Astrocyte (in vitro differentiated cells and primary cell): ENCODE data around the gene PLA2G2F.

ENCODE experiments used
- EZH2 ChIP-seq: IDR thresholded peaks from 2 replicates; pipeline ENCODE4 v1.6.1; 2012; ENCODE audit warnings: mild to moderate bottlenecking, low read length, inconsistent platforms; ENCODE audit not compliant: insufficient read depth
- TF ChIP-seq, protein P1 (sequence below): IDR thresholded peaks from 2 replicates; pipeline ENCODE4 v1.5.1; 2011; ENCODE audit warnings: low read depth, mild to moderate bottlenecking, inconsistent platforms, low read length, moderate library complexity; ENCODE audit not compliant: insufficient read depth

DNA sequence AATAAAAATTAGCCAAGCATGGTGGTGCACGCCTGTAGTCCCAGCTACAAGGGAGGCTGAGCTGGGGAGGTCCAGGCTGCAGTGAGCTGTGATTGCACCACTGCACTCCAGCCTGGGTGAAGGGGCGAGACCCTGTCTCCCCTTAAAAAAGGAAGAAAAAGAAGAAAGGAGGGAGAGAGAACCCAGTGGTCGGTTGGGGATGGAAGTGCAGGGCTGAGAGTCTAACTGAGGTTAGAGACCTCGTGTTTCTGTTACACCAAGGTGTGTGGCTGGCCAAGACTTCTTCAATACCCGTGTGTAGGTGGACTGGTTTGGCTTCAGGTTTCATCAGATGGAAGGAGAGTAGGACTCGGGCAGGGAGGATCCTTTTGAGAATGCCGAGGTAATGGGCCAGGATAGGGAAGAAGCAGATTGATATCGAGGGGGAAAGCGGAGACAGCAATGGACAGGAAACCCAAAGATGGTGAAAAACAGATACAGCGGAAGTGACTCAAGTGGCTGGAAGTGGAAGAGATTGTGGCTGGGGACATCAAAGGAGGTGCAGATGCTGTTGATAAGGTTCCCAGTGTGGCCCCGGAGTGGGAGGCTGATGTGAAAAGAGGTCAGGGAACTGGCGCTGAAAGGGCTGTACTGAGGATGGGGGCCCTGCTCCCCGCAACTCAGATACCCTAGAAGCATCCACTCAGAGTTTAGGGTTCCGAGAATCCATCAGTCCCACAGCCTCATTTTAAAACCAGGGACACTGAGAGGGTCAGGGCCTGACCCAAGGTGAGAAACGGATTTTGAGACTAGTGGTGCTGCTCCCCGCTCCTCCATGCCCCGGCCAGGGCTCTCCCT lies 46.1 kb downstream of the PLA2G2F start:
- TF ChIP-seq, protein P1, sequence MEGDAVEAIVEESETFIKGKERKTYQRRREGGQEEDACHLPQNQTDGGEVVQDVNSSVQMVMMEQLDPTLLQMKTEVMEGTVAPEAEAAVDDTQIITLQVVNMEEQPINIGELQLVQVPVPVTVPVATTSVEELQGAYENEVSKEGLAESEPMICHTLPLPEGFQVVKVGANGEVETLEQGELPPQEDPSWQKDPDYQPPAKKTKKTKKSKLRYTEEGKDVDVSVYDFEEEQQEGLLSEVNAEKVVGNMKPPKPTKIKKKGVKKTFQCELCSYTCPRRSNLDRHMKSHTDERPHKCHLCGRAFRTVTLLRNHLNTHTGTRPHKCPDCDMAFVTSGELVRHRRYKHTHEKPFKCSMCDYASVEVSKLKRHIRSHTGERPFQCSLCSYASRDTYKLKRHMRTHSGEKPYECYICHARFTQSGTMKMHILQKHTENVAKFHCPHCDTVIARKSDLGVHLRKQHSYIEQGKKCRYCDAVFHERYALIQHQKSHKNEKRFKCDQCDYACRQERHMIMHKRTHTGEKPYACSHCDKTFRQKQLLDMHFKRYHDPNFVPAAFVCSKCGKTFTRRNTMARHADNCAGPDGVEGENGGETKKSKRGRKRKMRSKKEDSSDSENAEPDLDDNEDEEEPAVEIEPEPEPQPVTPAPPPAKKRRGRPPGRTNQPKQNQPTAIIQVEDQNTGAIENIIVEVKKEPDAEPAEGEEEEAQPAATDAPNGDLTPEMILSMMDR: no peak
- TF ChIP-seq EZH2: no peak
